Sigmoid colon (tissue), 7 donors: ENCODE measurements around the gene PLEKHG4B. TPM values are rescaled to one million over a fixed set of nuclear protein-coding genes. Genes with fewer than 3 reads are reported as not detected.

Source experiments
- DNase-seq: peaks from one replicate; pipeline ENCODE4 v3.0.0-alpha.2; 2019
- H3K27ac ChIP-seq, 4 donors: fragments of 200-600 bp; sonication (generic); one replicate each; pipeline ENCODE4 v1.5.1; 2016 to 2019; ENCODE audit warnings: mild to moderate bottlenecking in 1 of 4
- H3K27me3 ChIP-seq, 3 donors: fragments of 200-600 bp; sonication (generic); one replicate each; pipeline ENCODE4 v1.5.1; 2019; ENCODE audit warnings: mild to moderate bottlenecking in 1 of 3
- H3K36me3 ChIP-seq, 4 donors: fragments of 200-600 bp; sonication (generic); one replicate each; pipeline ENCODE4 v1.5.1; 2016 to 2019
- H3K4me1 ChIP-seq, 4 donors: fragments of 200-600 bp; sonication (generic); one replicate each; pipeline ENCODE4 v1.5.1; 2017 to 2019
- H3K4me3 ChIP-seq, 4 donors: fragments of 200-600 bp; sonication (generic); one replicate each; pipeline ENCODE4 v1.5.1; 2017 to 2019; ENCODE audit warnings: mild to moderate bottlenecking in 2 of 4, moderate library complexity in 1 of 4
- H3K9me3 ChIP-seq, 4 donors: fragments of 200-600 bp in 3 of 4; sonication (generic) in 3 of 4; one replicate each; pipeline versions ENCODE4 v1.5.1 to v1.6.1; 2013 to 2019
- CTCF ChIP-seq, 4 experiments: fragments of 450-650 bp in 3 of 4; fragments of 200-600 bp in 1 of 4; IDR thresholded peaks; one replicate each; pipeline ENCODE4 v1.5.1; 2016 to 2019; ENCODE audit warnings: antibody characterized with exemption in 4 of 4, mild to moderate bottlenecking in 3 of 4, moderate library complexity in 2 of 4
- EP300 ChIP-seq, 4 donors: sonication (generic); formaldehyde crosslinking; IDR thresholded peaks; one replicate each; pipeline ENCODE4 v1.6.1; 2017; ENCODE audit warnings: antibody characterized with exemption in 4 of 4
- POLR2A ChIP-seq, 2 donors: fragments of 450-650 bp; IDR thresholded peaks; one replicate each; pipeline ENCODE4 v1.6.1; 2016; ENCODE audit warnings: antibody characterized with exemption in 2 of 2, mild to moderate bottlenecking in 2 of 2, moderate library complexity in 2 of 2
- POLR2AphosphoS5 ChIP-seq, 4 donors: sonication (generic); formaldehyde crosslinking; IDR thresholded peaks; one replicate each; pipeline ENCODE4 v1.6.1; 2017; ENCODE audit warnings: antibody characterized with exemption in 4 of 4
- WGBS, 2 donors: extraction: QIAGEN DNeasy Blood & Tissue Kit; methylation state at CpG; one replicate each; pipeline ENCODE4 v1.1.7; 2013; 5-methylcytosine and 5-hydroxymethylcytosine counted together
- intact Hi-C: fragments of 100-400 bp; cut with DNase I; formaldehyde crosslinking; loops from one replicate; pipeline ENCODE4 v1.15.1; 2023
- polyA plus RNA-seq, 3 donors: library from polyadenylated mRNA; stranded (reverse); fragments of 200-250 nt; gene quantifications; one replicate each; pipeline ENCODE4 v1.2.3, GENCODE V29; 2013
- total RNA-seq, 4 donors: library from RNA; depleted of rRNA; stranded (reverse); fragments of >200 nt; gene quantifications; one replicate each; pipeline ENCODE4 v1.1.0, GENCODE V29; 2016
- donor health status: healthy with polysubstance abuse.
- donor health status: Bipolar disorder and iron deficiency.
- donor health status: healthy.

PLEKHG4B gene
- total and polyA plus RNA-seq, 7 donors: 0.04 to 1.9 (median 0.36) TPM; not detected in 2

- WGBS, 2 donors: 88 to 94% methylated on average over 18 of the region's 18 CpGs
- no peaks in the 10 kb centered on the region for H3K4me1 ChIP-seq
- H3K9me3 ChIP-seq: peaks cover 0 to 8% (median 6%) of the 10 kb centered on the region in 4 donors
- H3K36me3 ChIP-seq: no peaks in the 10 kb centered on the region
- no peak for DNase-seq
- no peak overlapping the region for H3K4me3 ChIP-seq
- H3K27ac ChIP-seq: no peak overlapping the region
- no peaks in the 10 kb centered on the region for H3K27me3 ChIP-seq
- no peak for TF ChIP-seq POLR2A (IDR thresholded peaks at IDR 0.05)
- no peak for TF ChIP-seq POLR2AphosphoS5 (IDR thresholded peaks at IDR 0.05)
- TF ChIP-seq CTCF (IDR thresholded peaks at IDR 0.05): no peak
- no peak for TF ChIP-seq EP300 (IDR thresholded peaks at IDR 0.05)
- intact Hi-C loops: no loop called here
These were observed 50.4 kb downstream of the PLEKHG4B start for GRCh38 chr5:142246-142810.

GRCh38 chr5:143041-143440, 51.1 kb downstream of the PLEKHG4B start:
- no peaks in the 10 kb centered on the region for H3K27me3 ChIP-seq
- intact Hi-C loops: no loop called here
- TF ChIP-seq POLR2AphosphoS5 (IDR thresholded peaks at IDR 0.05): no peak
- no peak for TF ChIP-seq CTCF (IDR thresholded peaks at IDR 0.05)
- TF ChIP-seq POLR2A (IDR thresholded peaks at IDR 0.05): no peak
- no peak for TF ChIP-seq EP300 (IDR thresholded peaks at IDR 0.05)
- H3K4me3 ChIP-seq: no peak overlapping the region
- no peak overlapping the region for H3K27ac ChIP-seq
- DNase-seq: no peak
- peaks cover 4 to 15% (median 8%) of the 10 kb centered on the region in 4 donors for H3K9me3 ChIP-seq
- H3K4me1 ChIP-seq: no peaks in the 10 kb centered on the region
- no peaks in the 10 kb centered on the region for H3K36me3 ChIP-seq
- WGBS, 2 donors: 79 to 82% methylated on average over 17 of the region's 17 CpGs

- Histone ChIP-seq H3K9me3 (peaks cover 4 to 19% (median 8%) of the 10 kb centered on the region in 4 donors), H3K27me3 (no peaks in the 10 kb centered on the region), H3K4me1 (no peaks in the 10 kb centered on the region), H3K4me3 (no peak overlapping the region), H3K27ac (no peak overlapping the region), H3K36me3 (no peaks in the 10 kb centered on the region)
- WGBS, 2 donors: 81 to 92% methylated on average over 8 of the region's 8 CpGs
- DNase-seq: no peak
- no peak for TF ChIP-seq EP300 (IDR thresholded peaks at IDR 0.05)
- no peak for TF ChIP-seq POLR2A (IDR thresholded peaks at IDR 0.05)
- no peak for TF ChIP-seq CTCF (IDR thresholded peaks at IDR 0.05)
- no peak for TF ChIP-seq POLR2AphosphoS5 (IDR thresholded peaks at IDR 0.05)
- intact Hi-C loops: no loop called here
These were observed 53.0 kb downstream of the PLEKHG4B start for GRCh38 chr5:144941-145340.

GRCh38 chr5:145585-146323, 53.8 kb downstream of the PLEKHG4B start:
- DNase-seq: no peak

More at GRCh38 chr5:145585-146323, 53.8 kb downstream of the PLEKHG4B start:
- Histone ChIP-seq H3K4me3 (no peak overlapping the region), H3K27ac (no peak overlapping the region), H3K36me3 (no peaks in the 10 kb centered on the region), H3K4me1 (no peaks in the 10 kb centered on the region), H3K9me3 (peaks cover 4 to 19% (median 8%) of the 10 kb centered on the region in 4 donors), H3K27me3 (no peaks in the 10 kb centered on the region)
- intact Hi-C loops: no loop called here
- TF ChIP-seq EP300 (IDR thresholded peaks at IDR 0.05) (no peak), CTCF (IDR thresholded peaks at IDR 0.05) (no peak), POLR2AphosphoS5 (IDR thresholded peaks at IDR 0.05) (no peak)
- 59 to 84% methylated on average over 7 of the region's 7 CpGs for WGBS, 2 donors
